Parathyroid adenoma (tissue), 2 donors: Measurements from ENCODE around the gene UFC1.

Experiments used
- H2AFZ ChIP-seq: fragments of 300-600 bp; sonication (generic); one replicate; pipeline ENCODE4 v1.7.0; 2017; ENCODE audit warnings: antibody characterized with exemption, mild to moderate bottlenecking
- H3K27ac ChIP-seq: fragments of 300-600 bp; sonication (generic); one replicate; pipeline ENCODE4 v1.7.0; 2017
- H3K27me3 ChIP-seq: fragments of 300-600 bp; sonication (generic); one replicate; pipeline ENCODE4 v1.7.0; 2017; ENCODE audit warnings: low read length; ENCODE audit not compliant: control insufficient read depth, insufficient read depth
- H3K36me3 ChIP-seq: fragments of 300-600 bp; sonication (generic); one replicate; pipeline ENCODE4 v1.7.0; 2017; ENCODE audit warnings: low read length; ENCODE audit not compliant: control insufficient read depth, insufficient read depth
- H3K4me1 ChIP-seq: fragments of 300-600 bp; sonication (generic); one replicate; pipeline ENCODE4 v1.7.0; 2017; ENCODE audit warnings: control low read depth
- H3K4me2 ChIP-seq: fragments of 300-600 bp; sonication (generic); one replicate; pipeline ENCODE4 v1.7.0; 2017; ENCODE audit warnings: low read length
- H3K4me3 ChIP-seq: fragments of 300-600 bp; sonication (generic); one replicate; pipeline ENCODE4 v1.7.0; 2017; ENCODE audit warnings: low read depth, low read length
- H3K79me2 ChIP-seq: fragments of 300-600 bp; sonication (generic); one replicate; pipeline ENCODE4 v1.7.0; 2017; ENCODE audit warnings: control low read depth
- H3K9ac ChIP-seq: fragments of 300-600 bp; sonication (generic); one replicate; pipeline ENCODE4 v1.7.0; 2017; ENCODE audit warnings: mild to moderate bottlenecking
- H3K9me3 ChIP-seq: fragments of 300-600 bp; sonication (generic); one replicate; pipeline ENCODE4 v1.7.0; 2017; ENCODE audit warnings: low read length; ENCODE audit not compliant: control insufficient read depth
- CTCF ChIP-seq: fragments of 300-600 bp; sonication (generic); IDR thresholded peaks from one replicate; pipeline ENCODE4 v1.7.0; 2017; ENCODE audit warnings: antibody characterized with exemption, mild to moderate bottlenecking
- donor health status: primary hyperparathyroidism.

The UFC1 gene

GRCh38 chr1:161128591-161129420 lies 25.0 kb upstream of the UFC1 start:
- no peak for TF ChIP-seq CTCF
- H3K9ac ChIP-seq = no peak overlapping the region
- H3K27me3 ChIP-seq = no peaks in the 10 kb centered on the region
- H3K36me3 ChIP-seq = no peaks in the 10 kb centered on the region
- no peaks in the 10 kb centered on the region for H3K9me3 ChIP-seq
- H3K4me3 ChIP-seq = no peak overlapping the region
- no peak overlapping the region for H3K27ac ChIP-seq
- no peaks in the 10 kb centered on the region for H3K79me2 ChIP-seq
- no peak overlapping the region for H3K4me2 ChIP-seq
- no peak overlapping the region for H2AFZ ChIP-seq
- H3K4me1 ChIP-seq = peaks cover 4% of the 10 kb centered on the region

- H3K4me3 ChIP-seq = no peak overlapping the region
- no peak overlapping the region for H3K4me2 ChIP-seq
- no peaks in the 10 kb centered on the region for H3K36me3 ChIP-seq
- peak overlapping the region; percentile 24 for H3K27ac ChIP-seq
- H3K4me1 ChIP-seq = peaks cover 4% of the 10 kb centered on the region
- H3K9ac ChIP-seq = no peak overlapping the region
- no peak for TF ChIP-seq CTCF
- H3K9me3 ChIP-seq = no peaks in the 10 kb centered on the region
- no peaks in the 10 kb centered on the region for H3K79me2 ChIP-seq
- no peaks in the 10 kb centered on the region for H3K27me3 ChIP-seq
- H2AFZ ChIP-seq = no peak overlapping the region
Observed at GRCh38 chr1:161130266-161130665, 23.5 kb upstream of the UFC1 start.

- Histone ChIP-seq H3K79me2 (no peaks in the 10 kb centered on the region), H3K9ac (peak overlapping the region; percentile 87), H3K9me3 (no peaks in the 10 kb centered on the region), H3K4me3 (peak overlapping the region; percentile 86), H2AFZ (peak overlapping the region; percentile 84), H3K4me1 (peaks cover 4% of the 10 kb centered on the region), H3K27ac (peak overlapping the region; percentile 99), H3K4me2 (peak overlapping the region; percentile 85), H3K27me3 (no peaks in the 10 kb centered on the region), H3K36me3 (no peaks in the 10 kb centered on the region)
- TF ChIP-seq CTCF = no peak
Observed at GRCh38 chr1:161131523-161132409, 22.0 kb upstream of the UFC1 start.

GRCh38 chr1:161132410-161133219 lies 21.2 kb upstream of the UFC1 start, which contains the start of gene DEDD:
TSS of gene DEDD (minus strand) at chr1:161132667. CDS start at chr1:161124462, 8,205 bp downstream.
- Histone ChIP-seq H3K27ac (peak within 1 kb of the TSS; percentile 99), H3K9ac (peak within 1 kb of the TSS; percentile 87), H3K4me1 (peaks cover 4% of the 10 kb centered on the region), H3K4me2 (peak within 1 kb of the TSS; percentile 85), H3K36me3 (no peaks in the 10 kb centered on the region), H3K4me3 (peak within 1 kb of the TSS; percentile 86), H2AFZ (peak within 1 kb of the TSS; percentile 84), H3K9me3 (no peaks in the 10 kb centered on the region), H3K27me3 (no peaks in the 10 kb centered on the region), H3K79me2 (no peaks in the 10 kb centered on the region)
- TF ChIP-seq CTCF = no peak
